ENCODE data around the gene CACNA2D3. TPM values are rescaled to one million over a fixed set of nuclear protein-coding genes. Genes with fewer than 3 reads are reported as not detected.

Gene CACNA2D3
- total RNA-seq, 2 donors from 2014 or later = 1.1 to 5.9 TPM

GRCh38 chr3:54355800-54356199, 233.4 kb downstream of the CACNA2D3 start:
- intact Hi-C loops (cut with DNase I) = loop anchor here (10.0 kb wide), 2 partner anchors 141 to 411 kb away; no protein-coding TSS in a partner anchor

GRCh38 chr3:54356261-54357045, 234.1 kb downstream of the CACNA2D3 start:
- no peaks in the 10 kb centered on the region for H3K9me3 ChIP-seq
- no peaks in the 10 kb centered on the region for H3K36me3 ChIP-seq
- H3K27me3 ChIP-seq (replicated peaks; ENCODE audit: insufficient read depth) = no peaks in the 10 kb centered on the region
- no peak overlapping the region for H3K27ac ChIP-seq
- no peaks in the 10 kb centered on the region for H3K4me1 ChIP-seq (replicated peaks)
- intact Hi-C loops (cut with DNase I) = loop anchor here (10.0 kb wide), 2 partner anchors 142 to 412 kb away; no protein-coding TSS in a partner anchor
- DNase-seq (ENCODE audit: low spot score) = peak; percentile 57
- WGBS = 17% methylated on average over 6 of the region's 6 CpGs
- TF ChIP-seq CTCF (IDR thresholded peaks at IDR 0.05) (no peak), POLR2AphosphoS5 (IDR thresholded peaks at IDR 0.05) (peak; percentile 50)
- no peak overlapping the region for H3K4me3 ChIP-seq

More at GRCh38 chr3:54355800-54356199, 233.4 kb downstream of the CACNA2D3 start:
- no peaks in the 10 kb centered on the region for H3K9me3 ChIP-seq
- no peak for DNase-seq (ENCODE audit: low spot score)
- no peaks in the 10 kb centered on the region for H3K27me3 ChIP-seq (replicated peaks; ENCODE audit: insufficient read depth)
- no peaks in the 10 kb centered on the region for H3K36me3 ChIP-seq
- H3K4me3 ChIP-seq = no peak overlapping the region
- 86% methylated on average over 5 of the region's 5 CpGs for WGBS
- no peaks in the 10 kb centered on the region for H3K4me1 ChIP-seq (replicated peaks)
- no peak overlapping the region for H3K27ac ChIP-seq
- TF ChIP-seq POLR2AphosphoS5 (IDR thresholded peaks at IDR 0.05) (no peak), CTCF (IDR thresholded peaks at IDR 0.05) (no peak), POLR2A (IDR thresholded peaks at IDR 0.05) (no peak)

GRCh38 chr3:54357301-54357700, 234.9 kb downstream of the CACNA2D3 start:
- Histone ChIP-seq H3K27me3 (replicated peaks; ENCODE audit: insufficient read depth) (no peaks in the 10 kb centered on the region), H3K4me3 (no peak overlapping the region), H3K9me3 (no peaks in the 10 kb centered on the region), H3K36me3 (no peaks in the 10 kb centered on the region), H3K27ac (no peak overlapping the region), H3K4me1 (replicated peaks) (no peaks in the 10 kb centered on the region)
- intact Hi-C loops (cut with DNase I) = loop anchor here (10.0 kb wide), 2 partner anchors 142 to 412 kb away; no protein-coding TSS in a partner anchor
- TF ChIP-seq CTCF (IDR thresholded peaks at IDR 0.05) = no peak
- 60% methylated on average over 5 of the region's 5 CpGs for WGBS
- DNase-seq (ENCODE audit: low spot score) = no peak

DNA sequence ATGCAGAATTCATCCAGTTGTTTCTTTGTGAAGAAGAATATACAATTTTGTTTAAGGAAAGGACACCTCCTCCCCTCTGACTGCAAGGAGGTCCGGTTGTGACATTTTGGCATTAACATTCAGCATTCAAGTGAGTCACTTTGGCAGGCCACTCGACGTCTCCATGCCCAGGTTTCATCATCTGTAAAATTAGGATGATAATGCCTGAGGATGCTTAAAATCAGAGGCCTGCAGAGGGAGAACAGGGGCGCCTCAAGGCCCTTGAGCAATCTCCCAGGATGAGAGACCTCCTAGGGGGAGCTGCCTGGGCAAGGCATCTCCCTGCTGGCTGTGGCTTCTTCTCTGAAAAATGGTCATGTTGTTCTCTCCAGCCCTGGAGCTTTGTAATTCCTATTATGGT, 236.0 kb downstream of the CACNA2D3 start:
- no peak overlapping the region for H3K27ac ChIP-seq
- H3K4me3 ChIP-seq = no peak overlapping the region
- no peaks in the 10 kb centered on the region for H3K27me3 ChIP-seq (replicated peaks; ENCODE audit: insufficient read depth)
- 65% methylated on average over 4 of the region's 4 CpGs for WGBS
- no peak for TF ChIP-seq POLR2AphosphoS5 (IDR thresholded peaks at IDR 0.05)
- no peak for TF ChIP-seq CTCF (IDR thresholded peaks at IDR 0.05)
- no peak for TF ChIP-seq POLR2A (IDR thresholded peaks at IDR 0.05)
- no peaks in the 10 kb centered on the region for H3K9me3 ChIP-seq
- intact Hi-C loops (cut with DNase I) = loop anchor here (10.0 kb wide), 2 partner anchors 144 to 414 kb away; no protein-coding TSS in a partner anchor
- DNase-seq (ENCODE audit: low spot score) = no peak
- H3K4me1 ChIP-seq (replicated peaks) = no peaks in the 10 kb centered on the region
- no peaks in the 10 kb centered on the region for H3K36me3 ChIP-seq
